ENCODE data around the gene LYPD6.
"Not testable (repeated sequence)": the region's sequence is repeated elsewhere in the genome, so short reads cannot be mapped to it uniquely, and the experiment has no call there.

The LYPD6 gene, protein sequence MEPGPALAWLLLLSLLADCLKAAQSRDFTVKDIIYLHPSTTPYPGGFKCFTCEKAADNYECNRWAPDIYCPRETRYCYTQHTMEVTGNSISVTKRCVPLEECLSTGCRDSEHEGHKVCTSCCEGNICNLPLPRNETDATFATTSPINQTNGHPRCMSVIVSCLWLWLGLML

DNA sequence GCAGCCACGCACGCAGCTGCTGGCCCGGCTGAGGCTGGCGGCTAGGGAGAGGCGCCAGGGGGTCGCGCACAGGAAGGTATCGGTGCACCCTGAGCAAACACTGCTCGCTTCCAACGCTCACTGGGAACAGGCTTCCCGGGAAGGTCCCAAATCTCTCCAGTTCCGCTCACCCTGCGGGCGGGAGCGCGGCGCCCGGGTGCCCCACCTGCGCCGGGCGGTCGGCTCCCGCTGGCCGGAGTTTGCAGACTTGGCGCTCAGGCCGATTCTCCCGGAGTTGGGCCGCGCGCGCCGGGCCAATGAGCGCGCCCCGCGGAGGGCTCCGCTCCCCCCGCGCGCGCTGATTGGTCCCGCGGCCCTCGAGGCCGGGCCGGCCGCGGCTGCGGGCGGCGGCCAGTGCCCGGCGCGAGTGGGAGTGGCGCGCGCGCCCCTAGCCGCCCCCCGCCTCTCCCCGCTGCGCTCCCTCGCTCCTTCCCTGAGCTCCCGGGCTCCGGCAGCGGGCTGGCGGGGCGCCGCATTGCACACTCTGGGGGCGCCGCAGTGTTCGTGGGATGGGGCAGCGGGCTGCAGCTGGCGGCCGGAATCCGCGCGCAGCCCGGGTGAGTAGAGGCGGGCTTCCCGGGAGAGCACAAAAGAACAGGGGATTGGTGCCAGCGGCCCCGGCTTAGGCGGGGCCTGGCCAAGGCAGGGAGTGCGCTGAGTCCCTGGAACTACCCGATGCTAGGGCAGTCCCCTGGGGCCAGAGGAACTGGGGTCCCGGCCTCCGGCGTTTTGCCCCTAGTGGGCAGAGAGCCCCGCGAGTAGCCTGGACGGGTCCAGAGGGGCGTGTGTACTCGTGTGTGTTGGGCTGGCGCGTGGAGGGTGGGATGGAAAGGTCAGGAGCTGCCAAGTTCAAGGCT, at the start of gene LYPD6:
TSS of gene LYPD6 (plus strand) at position 461 of the 896 bp plus-strand sequence. CDS start 107,122 bp downstream, outside the sequence.
- peak; percentile 44 for DNase-seq

DNA sequence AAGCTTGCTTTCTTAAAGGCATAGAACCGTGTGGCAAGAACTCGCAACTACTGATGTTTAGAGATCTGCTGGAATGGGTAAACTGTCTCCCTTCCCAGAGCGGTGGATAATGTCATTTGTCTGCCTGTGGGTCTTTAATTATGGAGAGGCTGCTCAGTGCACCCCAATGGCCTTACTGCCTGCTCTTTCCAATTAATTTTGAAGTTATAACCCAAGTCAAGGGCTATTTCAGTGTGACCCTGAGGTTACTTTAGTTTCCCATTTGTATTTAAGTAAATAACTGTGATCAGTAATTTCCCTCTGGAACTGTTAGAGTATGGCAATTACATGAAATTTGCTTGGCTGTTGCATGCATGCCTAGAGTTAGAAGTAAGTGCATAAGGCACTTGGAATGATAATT, 48.9 kb upstream of the LYPD6 start:
- no peak for DNase-seq

DNA sequence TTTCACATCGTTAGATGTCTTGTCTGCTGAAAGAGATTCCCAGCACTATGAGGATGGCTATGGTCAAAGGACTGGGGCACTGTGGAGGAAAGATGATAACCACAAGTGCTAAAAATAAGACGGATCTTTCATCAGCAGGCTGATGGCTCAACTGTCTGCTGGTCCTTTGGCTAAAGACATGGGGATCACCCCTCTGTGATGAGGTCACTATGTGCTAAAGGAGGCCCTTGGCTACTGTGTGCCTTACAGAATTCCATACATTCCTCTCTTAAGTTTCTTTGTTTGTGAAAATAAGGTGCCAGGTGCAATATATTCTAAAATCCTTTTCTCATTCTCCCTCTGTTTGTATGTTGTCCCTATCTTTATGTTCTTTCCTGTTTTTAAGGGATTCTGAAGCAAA, 39.7 kb upstream of the LYPD6 start:
- no peak for DNase-seq

DNA sequence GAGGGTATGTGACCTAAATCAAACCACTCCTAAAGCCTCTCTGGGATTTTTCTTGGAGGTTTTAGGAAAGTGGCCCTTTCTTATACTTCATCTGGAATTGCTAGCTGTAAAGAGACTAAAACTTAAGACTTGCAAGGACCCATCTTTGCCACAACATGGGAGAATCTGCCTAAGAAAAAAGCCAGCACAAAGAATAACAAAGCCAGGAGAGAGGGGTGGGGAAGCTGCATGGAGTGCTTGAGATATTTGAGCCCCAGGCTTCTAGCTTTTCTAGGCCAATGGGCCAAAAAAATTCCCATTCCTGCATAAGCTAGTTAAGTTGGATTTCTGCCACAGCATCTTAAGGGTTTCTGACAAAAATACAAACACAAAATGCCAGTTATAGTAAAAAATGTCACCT, 38.5 kb upstream of the LYPD6 start:
- no peak for DNase-seq

DNA sequence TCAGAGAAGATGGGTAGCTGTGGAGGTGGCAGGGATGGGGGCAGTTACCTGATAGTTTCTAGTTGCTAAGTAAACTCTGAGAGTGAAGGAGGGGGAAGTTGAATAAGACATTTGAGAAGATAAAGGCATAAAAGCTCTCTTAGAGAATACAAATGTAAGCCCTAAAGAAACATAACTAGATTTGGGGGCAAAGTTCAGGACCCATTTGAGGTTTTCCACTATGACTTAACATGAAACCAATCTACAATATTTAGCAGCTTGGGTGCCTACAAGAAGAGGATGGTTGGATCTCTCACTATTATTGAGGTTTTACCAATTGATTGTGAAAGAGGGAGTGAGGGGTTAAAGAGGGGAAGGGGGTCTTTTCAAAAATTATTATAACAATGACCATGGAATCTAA, 34.4 kb upstream of the LYPD6 start:
- DNase-seq = no peak

DNA sequence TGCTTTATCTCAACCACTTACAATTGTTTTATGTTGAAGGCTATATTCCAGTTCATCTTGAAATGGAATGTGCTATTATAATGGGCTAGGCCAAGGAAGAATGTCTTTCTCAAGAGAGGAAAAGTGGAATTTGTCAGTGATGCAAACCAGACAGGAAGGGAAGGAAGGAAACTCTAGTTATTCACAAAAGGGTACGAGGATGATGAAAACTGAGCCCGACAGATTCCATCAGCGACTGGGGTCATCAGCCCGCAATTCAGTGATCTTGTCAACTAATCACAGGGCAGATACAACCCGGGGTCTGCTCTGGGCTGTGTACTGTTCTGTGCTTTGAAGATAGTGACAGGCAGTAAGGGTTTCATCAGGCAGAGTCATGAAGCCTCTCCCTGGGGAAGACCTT, 23.4 kb upstream of the LYPD6 start:
- no peak for DNase-seq

DNA sequence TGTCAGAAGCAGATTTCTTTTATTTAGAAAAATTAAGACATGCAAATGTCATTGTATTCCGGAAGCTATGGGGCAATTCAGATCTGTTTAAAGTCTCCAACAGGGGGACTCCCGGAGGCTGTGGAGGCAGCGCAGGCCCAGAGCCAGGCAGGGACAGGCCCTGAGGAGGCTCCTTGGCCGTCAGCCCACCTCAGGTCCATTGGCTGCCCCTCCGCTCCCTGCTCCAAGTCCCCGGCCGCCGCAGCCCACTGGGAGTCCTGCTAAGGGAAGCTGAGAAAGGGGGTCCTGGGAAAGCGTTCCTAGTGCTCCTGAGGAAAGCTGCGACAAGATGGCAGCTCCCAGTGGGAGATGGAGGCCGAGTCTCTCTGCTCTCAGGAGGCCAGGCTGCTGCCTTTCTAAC, 20.0 kb upstream of the LYPD6 start:
- DNase-seq = no peak

DNA sequence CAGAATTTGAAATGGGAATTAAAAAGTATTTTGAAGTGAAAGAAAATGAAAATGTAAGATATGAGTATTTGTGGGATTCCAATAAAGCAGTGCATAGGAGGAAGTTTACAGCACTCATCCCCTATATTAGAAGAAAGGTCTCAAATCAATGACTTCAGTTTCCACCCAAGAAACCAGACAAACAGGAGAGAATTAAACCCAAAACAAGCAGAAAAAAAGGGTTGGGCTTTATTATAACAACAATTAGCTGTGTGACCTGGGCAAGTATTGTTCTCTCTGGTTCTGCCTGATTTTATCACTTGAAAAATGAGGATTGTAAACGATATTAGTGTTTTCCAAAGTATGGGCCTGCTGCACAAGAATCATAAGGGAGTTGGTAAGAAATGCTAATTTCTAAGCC, 18.3 kb upstream of the LYPD6 start:
- DNase-seq = no peak

DNA sequence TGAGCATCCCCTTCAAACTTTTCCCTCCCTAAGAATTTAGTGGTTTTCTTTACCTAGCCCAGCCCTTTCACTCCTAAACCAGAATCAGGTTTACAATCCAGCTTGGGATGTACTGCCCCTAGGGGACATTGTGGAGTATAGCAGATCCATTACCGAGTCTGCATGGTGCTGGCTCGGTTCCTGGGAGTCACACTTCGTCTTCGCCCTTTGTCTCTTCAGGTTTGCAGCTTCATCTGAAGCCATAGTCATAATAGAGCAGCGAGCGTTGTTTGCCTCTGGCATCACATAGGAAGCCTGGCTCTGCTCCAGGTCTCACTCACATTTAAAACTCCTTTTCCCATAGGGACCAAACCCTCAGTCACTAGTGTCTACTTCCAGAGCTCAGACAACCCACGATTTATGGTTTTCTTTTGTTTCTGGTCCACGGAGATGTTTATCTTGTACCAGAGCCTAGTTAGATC, 16.8 kb upstream of the LYPD6 start:
- no peak for DNase-seq

DNA sequence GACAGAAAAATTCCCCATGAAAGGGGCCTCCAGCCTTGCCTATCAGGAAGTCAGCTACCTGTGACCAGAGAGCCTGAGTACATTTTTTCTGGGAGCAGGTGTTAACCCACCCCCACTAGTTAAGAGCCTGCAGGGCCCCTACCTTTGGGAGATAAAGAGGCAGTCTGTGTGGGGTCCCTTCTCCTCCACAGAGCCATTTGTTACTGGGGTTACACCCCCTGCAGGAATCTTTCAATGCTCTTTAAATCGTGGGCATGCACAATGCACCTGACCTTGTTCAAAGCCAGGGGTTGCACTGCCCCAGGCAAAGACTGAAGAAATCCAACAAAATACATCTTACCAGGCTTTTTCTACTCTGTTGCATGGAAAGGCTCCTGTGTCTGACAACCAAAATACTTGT, 15.7 kb upstream of the LYPD6 start:
- no peak for DNase-seq

DNA sequence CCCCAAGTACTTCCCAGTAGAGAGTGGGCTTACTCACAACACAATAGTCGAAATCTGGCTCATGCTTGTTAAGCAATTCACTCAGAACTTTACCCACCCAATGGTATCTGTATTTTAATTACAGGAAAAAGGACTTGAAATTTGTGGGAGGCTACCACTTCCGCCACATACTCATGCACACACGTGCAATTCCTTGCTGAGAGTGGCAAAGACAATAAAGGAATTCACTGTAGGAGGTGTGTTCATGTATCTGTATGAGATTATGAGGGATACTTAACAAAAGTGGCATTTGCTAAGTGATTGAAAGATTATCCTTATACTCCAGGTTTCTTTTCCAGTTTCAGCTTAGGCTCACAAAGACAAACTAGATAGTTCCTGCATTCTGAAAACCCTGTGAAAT, 14.9 kb upstream of the LYPD6 start:
- DNase-seq = no peak

DNA sequence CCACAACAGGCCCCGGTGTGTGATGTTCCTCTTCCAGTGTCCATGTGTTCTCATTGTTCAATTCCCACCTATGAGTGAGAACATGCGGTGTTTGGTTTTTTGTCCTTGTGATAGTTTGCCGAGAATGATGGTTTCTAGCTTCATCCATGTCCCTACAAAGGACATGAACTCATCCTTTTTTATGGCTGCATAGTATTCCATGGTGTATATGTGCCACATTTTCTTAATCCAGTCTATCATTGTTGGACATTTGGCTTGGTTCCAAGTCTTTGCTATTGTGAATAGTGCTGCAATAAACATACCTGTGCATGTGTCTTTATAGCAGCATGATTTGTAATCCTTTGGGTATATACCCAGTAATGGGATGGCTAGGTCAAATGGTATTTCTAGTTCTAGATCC, 11.8 kb upstream of the LYPD6 start:
- not testable (repeated sequence) for DNase-seq

DNA sequence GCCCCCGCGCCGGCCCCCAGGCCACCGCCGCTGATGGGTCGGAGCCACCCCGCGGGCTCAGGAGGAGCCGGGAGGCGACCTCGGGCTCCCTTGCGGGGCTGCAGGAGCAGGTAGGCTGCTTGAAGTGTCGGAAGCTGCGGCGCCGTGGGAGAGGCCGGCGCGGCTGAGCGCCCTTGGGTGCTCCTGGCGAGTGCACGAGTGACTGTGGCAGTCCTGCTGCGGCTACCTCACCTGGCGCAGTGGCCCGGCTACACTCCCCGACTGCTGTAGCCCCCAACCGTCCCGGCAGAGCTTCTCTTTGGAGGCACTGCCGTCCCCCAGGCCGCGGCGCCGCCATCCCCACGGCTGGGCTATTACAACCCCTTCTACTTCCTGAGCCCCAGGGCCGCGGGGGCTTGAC, 10.0 kb upstream of the LYPD6 start:
- no peak for DNase-seq

DNA sequence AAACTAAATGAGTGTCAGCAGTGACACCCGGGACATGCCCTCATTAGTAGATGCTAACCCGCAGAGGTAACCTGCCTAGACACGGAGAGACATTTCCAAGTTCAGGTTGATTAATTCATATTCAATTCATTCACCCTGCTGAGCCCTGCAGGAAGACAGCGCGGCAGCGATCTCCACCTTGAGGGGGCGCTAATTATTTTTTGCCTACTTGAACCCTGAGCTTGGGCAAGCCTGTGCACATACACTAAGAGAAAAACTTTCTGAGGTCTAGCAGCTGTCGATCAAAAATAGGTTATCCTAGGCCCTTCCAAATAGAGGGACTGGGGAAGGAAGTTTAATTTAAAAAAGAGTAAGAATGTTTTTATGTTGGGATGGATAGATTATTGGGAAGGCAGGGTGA, 1.3 kb upstream of the LYPD6 start:
- DNase-seq = no peak

DNA sequence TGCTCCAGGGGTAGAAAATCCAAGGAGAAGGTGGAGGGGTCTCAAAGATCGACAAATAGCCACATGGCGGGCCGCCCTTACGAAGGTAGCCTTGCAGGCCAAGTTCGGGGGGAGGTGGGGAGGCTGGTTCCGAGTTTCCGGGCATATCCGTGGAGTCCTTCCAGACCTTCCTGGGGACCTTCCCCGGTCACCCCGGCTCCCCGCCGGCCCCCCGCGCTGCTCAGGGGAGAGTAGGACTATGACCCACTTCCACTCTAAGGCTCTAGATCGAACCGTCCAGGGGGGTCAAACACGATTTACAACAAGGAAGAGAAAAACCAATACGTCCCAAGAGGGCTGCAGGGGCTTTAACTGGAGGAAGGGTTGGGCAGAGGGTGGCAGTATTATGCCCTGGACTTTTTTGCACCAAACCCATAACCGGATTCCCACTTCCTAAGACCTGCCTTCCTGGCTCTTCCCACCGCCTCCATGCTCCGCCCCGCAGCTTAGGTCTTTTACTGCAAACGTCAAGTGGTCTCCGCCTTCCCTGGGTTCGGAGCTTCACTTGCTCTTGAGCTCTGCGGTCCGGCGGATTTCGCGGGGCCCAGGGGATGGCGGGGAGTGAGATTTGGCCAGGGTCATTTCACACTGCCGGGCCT, 779 bp upstream of the LYPD6 start:
- DNase-seq = no peak

DNA sequence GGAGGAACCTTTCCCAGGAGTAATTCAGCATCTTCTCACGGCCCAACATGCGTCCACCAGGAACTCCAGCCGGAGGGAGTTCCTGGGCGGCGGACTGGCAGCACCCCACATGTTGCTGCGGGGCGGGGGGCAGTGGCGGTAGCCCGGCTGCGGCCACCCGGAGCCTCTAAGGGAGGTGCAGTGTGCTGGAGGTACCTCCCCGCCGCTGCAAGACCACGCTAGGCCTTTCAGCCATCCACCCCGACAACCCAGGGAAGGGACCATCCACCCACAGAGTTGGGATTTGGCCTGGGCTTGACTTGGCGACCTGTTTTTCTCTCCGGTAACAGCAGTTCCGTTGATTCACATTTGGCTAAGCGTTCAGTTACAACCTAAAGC, 625 bp downstream of the LYPD6 start:
- DNase-seq = no peak

DNA sequence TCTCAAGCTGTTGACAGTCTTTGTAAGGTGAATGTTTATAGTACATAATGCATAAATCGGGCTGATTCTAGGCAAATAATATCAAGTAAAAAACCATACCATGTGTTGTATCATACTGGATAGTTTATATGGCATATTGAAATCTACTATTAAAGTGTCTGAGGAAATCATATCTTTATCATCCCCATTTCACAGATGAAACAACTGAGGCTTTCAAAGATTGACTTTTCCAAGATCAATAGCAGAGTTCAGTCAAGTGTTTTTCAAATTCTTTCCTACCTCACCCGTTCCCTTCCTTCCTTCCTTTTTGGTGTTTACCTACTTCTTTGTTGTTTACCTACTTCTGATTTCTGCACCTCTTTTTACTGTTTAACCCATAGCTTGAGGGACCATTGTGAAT, 2.0 kb downstream of the LYPD6 start:
- DNase-seq = no peak

DNA sequence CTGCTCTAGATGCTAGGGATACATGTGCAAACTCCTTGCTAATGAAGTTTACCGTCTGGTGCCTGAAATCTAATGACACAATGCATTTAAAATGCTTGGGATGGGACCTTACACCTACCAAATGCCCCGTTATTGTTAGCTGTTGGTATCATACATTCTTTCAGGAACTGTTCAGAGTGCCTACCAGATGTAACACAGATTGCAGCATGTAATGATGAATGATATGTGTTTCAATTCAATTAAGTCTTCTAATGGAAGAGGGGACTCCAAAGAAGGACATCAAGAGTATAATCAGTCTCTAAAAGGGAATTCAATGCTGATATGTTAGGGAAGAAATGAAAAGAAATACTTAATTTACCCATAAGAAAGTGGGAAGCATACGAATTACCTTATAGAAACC, 3.2 kb downstream of the LYPD6 start:
- DNase-seq = no peak

DNA sequence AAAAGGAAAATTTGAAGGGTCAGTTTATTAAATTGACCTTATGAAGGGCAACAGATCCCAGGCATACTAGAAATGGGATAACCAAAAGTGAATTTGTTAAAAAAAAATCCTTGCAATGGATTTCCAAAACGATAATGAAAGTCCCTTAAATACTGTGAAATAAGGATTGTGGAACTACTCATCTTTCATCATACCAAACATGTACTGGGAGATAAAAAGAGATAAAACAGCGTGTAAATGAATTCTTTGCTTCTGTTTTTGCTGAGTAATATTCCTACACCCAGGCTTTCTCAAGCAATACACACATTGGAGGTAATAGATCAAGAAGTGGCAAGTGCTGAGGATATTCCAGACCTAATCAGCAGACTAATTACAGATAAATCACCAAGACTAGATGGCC, 3.8 kb downstream of the LYPD6 start:
- DNase-seq = no peak

DNA sequence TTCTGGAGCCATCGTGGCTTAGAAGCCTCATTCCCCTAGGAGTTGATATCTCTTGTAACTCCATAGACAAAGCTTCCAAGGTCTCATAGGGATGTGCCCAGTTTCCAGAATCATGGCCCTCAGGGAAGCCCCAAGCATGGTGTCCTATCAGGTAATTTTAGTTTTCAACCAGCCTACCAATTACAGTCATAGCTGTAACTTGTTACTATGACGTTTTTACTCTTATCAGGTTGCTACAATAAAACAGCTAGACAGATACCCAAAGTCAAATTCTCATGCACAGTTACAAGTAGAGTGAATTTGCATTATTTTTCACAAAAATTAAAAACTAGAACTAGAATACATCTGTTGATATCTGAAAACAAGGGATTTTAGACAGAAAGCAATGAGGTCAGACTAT, 8.9 kb downstream of the LYPD6 start:
- DNase-seq = no peak

DNA sequence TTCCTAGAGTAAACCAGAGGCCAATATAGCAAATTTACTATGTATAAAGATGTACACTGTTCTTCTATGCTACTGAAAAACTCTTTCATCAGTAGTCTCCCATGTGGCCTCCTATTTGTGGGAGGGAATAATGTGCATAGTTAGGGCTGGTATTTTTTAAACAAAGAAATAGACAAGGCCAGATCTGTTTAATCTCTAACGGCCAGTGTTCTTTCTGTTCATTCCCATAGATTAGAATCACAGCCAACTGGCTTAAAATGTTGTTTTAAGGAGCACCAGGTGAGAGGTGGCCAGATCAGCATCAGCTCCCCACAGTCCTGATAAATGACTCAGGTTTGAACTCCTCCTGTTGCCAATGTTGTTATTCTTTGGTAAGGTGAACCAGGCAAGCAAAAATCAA, 12.1 kb downstream of the LYPD6 start:
- no peak for DNase-seq

DNA sequence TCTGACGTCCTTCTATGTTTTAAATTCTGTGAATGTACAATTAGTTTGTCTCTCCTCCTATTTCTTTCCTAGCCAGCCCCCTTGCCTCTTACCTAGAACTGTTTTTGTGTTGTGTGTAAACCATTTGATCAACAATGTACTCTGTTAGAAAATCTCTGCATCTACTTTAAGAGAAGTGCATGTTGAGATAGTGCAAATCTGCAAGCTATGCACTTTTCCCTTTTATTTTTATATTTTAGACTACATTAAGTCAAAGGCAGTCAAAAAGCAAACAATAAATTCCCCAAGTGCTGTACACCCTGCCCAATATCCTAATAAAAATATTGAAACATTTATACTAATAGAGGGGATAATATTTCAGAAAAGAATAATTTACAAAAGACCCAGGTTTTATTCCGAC, 13.7 kb downstream of the LYPD6 start:
- no peak for DNase-seq

DNA sequence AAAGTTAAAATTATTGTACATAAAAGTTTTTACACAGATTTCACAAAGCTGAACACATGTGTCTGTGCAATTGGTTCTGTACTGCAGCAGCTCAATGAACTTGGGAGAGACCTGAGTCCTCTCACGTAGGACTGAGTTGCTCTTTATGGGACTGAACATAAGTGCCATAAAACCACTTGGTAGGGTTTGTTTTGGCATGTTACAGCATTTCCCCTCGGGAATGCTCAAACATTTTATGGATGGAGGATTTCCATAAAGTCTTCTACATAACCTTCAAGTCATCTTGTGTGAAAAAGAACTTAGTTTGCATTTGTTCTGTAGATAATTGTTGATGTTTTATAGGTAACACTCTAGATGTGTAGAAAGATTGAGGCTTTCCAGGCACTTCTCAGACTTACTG, 15.9 kb downstream of the LYPD6 start:
- no peak for DNase-seq

DNA sequence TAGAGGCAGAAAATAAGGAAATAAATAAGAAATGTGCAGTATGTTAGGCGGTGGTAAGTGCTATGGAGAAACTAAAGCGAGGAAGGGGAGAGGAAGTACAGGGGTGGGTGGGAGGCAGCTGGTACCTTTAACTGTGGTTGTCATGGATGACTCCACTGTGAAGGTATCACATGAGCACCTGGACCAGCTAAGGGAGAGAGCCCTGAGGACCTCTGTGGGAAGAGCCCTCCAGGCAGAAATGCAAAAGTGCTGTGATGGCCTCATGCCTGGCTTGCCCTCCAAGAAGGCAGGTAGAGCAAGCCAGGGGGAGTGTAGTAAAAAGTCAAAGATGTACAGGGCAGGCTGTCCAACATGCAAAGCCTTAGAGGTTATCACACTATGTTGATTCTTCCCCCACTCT, 17.9 kb downstream of the LYPD6 start:
- no peak for DNase-seq

Data from GOT3 (cell line).